NCI-H187 treated with DMSO at 0.1 percent for 48 hours (cell line): ENCODE measurements around the gene DDAH1.

Experiments
- DNase-seq: peaks from one replicate; lab custom pipeline; 2025; lab: John Stamatoyannopoulos, UW

The DDAH1 gene

DNA sequence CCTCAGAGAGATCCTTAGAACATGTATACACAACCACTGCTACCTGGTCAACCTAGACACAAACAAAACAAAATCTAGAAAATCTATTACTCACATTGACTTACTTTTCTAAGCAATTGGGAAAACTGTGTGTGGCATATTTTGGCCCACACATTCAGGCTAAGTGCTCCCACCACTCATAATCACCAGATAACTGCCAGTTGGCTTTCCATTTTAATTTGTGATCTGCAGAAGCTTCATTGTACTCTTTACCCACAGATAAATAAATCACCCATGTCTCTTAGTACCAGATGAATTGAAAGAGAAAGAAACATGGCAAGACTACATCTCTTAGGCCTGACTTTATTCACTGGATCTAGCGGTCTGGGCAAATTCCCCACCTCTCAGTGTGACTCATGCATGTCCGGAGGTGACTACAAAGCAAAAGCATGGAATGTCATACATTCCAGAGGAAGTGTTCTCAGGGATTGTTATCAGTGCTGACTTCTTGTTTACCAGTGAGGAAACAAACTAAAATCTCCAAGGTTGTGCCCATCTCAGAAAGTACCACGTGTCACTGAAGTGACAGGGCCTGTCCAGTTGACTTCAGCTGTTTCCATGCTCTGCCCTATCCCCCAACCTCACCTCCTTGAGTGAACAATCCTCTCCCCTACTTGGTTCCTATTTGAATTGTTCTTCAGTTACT is 136.1 kb downstream of the DDAH1 start:
- no peak for DNase-seq

DNA sequence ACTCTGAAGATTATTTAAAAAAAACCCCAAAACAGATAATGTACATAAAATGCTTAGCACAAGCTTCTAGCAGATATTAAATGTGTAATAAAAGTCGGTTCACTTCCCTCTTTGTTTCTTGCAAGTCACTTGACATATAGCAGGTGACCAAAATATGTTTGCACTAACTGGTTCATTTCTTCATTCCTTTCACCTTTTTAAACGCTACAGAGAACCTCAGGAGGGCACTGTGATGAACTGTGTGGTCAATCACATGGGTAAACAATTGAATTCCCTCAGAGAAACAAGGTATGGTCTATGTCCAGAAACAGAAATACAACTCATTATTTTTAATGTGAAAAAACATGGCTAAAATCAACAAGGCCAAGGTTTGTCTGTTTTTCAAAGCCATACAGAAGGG is 137.2 kb downstream of the DDAH1 start:
- no peak for DNase-seq

DNA sequence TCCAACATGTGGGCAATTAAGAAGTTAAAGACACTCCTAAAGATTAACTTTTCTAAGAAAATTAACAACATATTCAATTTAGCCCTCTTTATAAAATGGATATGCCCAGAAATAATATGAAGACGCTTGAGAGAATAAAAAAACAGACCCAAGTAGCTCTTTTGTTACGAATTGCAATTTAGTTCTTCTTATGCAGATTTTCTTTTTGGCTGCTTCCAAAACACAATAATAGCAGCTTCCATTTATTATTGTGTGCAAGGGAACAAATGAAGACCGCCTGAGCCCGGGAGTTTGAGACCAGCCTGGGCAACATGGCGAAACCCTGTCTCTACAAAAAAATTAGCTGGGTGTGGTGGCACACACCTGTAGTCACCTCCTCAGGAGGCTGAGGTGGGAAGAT is 138.1 kb downstream of the DDAH1 start:
- no peak for DNase-seq

DNA sequence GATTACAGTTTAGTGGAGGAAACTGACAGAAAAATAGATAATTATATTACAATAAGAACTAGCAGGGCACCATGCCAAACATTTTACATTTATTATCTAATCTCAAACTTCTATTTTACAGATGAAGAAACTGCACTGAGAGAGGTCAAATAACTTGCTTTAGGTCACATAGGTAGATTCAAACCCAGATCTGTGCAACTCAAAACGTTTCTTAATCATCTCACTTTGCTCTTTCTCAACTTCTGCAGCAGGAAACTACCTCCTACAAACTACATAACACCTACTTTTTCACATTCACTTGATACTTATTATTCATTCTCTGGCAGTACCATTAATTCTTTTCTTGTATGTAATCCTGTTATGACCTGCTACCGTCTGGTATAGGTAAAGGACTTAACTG is 138.6 kb downstream of the DDAH1 start:
- DNase-seq, result no peak

DNA sequence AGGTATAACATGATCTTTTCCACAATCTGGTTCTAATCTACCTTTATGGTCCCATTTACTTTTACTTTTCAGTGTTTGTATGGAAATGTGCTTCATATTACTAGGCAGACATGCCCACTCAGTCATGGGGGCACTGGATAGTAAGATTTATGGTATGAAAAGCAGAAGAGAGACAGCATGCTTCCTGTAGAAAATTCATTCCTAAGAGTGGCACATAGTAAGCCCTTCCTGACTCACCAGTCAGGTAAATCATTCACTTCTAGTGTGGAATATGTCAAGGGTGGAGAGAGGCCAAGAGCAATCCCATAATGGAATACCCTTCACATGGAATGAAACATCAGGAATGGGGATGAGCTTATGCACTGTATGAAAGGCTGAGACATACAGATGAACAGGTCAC is 139.0 kb downstream of the DDAH1 start:
- DNase-seq, result no peak

DNA sequence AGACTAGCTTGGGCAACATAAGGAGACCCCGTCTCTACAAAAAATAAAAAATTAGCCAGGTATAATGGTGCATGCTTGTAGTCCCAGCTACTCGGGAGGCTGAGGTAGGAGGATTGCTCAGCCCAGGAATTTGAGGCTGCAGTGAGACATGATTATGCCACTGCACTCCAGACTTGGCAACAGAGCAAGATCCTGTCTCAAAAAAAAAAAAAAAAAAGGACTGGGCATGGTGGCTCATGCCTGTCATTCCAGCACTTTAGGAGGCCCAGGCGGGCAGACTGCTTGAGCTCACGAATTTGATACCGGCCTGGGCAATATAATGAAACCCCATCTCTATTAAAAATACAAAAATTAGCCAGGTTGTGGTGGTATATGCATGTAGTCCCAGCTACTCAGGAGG is 141.2 kb downstream of the DDAH1 start:
- no peak for DNase-seq

DNA sequence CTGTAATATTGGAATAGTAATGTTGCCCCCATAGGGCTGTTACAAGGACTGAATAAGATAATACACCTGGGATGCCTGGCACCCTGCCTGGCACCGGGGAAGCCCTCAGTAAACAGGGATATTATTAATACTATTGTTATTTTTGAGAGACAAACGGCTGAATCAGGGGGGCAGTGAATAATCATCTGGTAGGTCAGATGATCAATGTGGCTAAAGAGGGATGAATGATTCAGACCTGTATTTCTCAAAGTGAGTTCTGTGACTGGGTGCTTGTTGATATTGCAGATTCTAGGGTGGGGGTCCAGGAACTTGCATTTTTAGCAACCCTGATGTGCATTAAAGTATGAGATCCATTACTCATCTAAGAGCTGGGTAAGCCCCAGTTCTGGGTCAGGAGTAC is 142.3 kb downstream of the DDAH1 start:
- DNase-seq, result no peak

DNA sequence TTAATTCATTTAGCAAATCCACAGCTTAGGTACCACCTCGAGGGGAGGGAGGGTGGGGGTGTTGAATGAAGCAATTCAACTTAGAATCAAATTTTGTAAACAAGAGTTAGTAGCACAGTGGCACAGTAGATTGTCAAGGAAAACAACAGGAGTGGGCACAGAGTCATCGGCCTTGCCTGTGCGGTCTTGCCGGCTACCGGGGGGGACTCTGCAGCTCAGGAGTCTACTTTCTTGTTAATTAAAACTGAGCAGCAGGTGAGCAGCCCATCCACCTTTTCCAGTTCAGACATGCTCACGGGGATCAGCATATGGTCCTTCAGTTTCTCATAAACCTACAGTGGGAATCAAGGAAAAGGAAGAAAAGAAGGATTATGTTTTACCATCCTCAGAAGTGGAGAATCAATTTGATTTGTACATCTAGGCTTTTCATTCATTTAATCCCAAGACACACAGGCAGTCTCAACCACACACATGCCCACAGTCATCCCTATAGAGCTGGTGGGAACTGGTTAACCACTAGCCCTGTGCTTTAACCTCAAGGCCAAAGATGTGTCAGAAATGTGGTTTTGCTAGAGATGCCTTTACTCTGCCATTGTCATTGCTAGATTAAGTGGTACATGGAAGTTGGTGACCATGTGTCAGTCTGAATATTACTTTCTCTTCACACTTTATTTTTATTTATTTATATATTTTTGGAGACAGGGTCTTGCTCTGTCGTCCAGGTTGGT is 143.6 kb downstream of the DDAH1 start:
- DNase-seq, result no peak

DNA sequence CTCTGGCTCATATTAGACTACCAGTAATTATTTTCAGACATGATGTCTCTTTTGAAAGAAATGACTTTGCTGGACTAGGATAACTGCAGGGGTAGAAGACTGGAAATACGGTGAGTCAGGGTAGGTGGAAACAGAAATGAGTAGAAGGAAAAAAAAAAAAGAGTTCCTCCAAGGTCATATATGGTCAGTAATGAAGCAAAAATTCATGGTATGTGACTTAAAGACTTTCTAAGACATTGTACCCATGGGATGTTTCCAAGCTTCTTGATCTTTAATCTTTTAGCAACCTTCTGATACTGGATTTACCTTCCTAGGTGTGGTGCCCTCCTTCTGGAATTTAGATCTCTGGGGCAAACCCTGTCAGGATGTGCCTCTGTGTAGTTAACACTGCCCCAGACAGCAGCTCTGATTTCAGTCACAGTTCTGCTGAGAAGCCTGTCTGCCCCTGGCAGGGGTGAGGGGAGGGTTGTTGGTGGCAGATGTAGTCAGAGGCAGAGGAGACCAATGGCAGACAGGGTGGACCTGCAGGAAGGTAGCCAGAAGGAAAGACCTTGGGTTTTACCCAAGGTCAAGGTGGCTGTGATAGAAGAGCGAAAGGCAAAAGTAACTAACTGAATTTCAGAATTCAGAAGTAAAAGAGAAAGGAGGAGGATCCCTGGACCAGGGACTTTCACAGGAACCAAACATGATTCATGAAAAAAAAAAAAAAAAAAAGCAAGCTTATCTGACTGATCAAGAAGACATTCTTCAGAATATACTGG is 144.4 kb downstream of the DDAH1 start:
- DNase-seq, result no peak

DNA sequence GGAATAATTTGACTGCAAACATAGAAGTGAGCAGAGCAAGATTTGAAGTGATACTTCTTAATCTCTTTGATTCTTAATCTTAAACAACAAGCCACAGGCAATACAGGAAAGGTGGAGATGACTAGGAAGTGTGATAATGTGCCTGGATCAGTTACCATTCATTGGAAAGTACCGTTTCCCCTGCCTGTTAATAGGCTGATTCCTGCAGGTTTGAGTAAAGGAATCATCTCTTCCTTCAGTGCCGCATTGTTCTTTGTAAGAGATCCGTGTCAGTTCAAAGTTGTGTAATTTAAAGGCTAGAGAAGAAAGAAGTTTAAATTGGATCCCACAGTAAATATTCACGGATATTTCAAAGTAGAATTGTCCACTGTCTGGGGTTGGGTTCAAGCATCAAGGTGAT is 145.0 kb downstream of the DDAH1 start:
- no peak for DNase-seq

DNA sequence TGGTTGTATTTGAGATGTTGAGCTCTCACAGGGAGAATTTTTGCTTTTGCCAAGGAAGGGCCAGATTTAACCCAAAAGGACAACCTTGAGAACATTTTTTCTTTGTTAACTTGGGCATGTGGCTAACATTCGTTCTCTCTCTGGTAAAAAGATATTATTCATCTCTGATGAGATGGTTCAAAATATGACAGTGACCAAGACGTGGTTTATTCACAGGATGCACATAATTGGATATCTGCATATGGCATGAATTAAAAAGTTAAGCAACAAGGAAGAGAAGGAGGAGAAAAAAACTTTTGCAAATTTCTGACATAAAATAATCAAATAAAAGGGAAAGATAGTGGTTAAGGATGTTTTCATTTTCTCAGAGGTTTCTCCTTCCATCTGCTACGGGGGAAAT is 145.5 kb downstream of the DDAH1 start:
- DNase-seq, result no peak

DNA sequence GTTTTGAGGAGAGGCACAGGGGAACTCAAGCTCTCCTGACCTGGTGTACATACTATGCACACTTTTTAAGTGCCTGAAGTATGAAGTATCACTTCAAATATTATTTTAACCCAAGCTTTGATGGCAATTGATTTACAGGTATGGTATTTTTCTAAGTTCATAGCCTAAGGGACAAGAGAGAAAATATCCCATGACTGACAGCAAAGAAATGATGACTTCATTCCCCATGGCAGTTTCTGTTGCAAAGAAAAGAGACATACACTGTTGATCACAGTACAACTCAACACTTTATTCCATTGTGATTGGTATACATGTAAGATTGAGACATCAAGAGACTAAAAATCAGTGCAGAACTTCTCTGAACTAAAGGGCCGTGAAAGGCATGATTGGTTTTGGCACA is 146.7 kb downstream of the DDAH1 start:
- DNase-seq, result no peak

DNA sequence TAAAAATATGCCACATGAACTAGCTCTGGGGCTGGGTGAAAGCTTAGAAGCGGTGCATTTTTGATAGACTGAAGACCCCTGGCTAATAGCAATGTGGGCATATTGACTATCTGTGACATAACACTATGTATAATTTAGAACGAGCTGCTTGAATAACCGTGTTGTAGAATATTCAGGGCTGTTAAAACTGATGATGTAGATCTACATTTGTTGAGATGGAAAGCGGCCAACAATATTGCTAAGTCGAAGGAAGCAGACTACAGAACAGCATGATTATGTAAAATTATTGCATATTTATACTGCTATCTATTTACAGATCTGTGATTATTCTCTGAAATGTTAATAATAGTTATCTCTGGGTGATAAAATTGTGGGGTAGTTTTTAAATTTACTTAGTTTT is 147.4 kb downstream of the DDAH1 start:
- DNase-seq, result no peak

DNA sequence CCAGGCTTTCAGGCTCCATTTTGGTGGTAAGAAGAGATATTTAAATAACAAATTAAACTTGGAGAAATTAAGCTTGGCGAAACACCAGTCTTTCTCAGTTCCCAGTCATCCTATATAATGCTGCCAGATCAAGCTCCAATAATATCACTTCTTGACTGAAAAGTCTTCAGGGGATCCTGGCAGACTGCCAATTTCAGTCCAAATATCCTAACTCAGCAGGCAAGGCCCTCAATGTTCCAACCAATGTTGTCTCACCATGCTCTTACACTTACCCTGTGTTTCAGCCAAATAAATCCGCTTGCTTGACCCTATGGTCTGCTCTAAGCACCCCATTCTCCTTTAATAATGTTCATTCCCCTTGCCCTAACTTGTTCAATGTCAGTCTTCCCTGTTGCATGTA is 148.6 kb downstream of the DDAH1 start:
- DNase-seq, result no peak

DNA sequence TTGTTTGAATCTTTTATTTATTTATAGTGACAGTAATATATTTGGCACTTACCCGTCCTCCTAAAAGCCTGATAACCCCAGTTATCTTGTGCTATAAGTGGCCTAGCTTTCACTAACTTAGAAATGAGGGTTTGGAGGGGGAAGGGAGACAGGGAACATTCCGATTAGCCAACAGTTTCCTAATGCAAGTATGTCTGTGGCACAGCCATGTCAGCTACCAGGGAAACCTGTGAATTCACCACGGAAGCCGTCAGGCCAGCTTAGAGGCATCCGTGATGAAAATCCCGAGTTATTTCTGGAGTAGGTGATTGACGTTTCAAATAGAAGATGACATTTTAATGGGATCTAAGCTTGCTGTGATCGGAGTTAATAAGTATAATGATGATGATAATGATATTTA is 149.2 kb downstream of the DDAH1 start:
- DNase-seq, result no peak

DNA sequence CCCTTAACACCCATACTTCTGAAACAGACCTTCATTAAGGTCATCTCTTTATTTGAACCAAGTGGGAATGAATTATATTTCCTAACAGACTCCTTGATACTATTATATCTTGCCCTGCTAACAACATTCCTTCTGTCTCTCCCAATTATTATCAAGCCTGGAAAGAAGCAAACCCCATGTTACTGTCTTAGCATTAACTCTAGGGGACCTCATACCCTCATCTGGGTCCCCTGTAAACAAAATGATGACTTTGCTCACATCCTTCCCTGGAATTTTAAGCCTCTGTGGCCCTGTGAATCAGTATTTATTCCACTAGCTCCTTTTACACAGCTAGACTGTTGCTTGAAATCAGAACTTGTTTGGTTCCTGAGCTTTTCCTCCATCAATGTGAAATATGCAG is 150.2 kb downstream of the DDAH1 start:
- no peak for DNase-seq

DNA sequence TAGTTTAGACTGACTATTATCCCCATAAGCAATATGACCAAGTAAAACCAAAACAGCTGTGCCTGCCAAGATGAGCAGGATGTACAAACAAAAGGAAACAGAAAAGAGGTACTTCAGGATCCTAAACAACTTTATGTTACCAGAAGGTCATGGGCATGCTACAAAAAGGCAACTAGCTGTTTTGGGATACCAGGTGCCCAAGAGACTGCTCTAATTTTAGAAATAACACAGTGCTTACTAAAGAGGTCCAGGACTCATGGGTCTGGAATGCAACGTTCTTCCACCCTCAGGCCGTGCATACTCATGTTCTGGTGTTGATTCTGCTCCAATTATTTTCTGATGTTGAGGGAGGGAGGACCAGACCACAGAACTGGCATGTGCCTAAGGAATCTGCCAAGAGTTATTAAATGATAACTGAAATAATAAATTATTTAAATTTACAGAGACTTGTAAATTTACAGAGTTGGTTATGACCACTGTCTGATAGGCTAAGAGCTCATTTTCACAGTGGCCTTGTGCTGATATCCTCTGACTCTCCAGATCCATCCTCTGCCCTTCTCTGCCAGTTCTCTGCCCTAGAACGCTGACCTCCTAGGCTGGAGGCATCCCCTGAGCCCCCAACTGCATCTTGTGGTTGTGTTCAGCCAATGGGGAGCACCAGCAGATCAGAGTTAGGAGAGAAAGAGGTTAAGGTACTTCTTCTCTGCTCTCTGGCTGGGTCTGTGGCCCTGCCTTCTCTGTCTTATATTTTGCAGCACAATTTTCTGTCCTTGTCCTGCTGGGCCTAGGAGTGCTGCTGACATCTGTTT is 150.9 kb downstream of the DDAH1 start:
- DNase-seq, result no peak

DNA sequence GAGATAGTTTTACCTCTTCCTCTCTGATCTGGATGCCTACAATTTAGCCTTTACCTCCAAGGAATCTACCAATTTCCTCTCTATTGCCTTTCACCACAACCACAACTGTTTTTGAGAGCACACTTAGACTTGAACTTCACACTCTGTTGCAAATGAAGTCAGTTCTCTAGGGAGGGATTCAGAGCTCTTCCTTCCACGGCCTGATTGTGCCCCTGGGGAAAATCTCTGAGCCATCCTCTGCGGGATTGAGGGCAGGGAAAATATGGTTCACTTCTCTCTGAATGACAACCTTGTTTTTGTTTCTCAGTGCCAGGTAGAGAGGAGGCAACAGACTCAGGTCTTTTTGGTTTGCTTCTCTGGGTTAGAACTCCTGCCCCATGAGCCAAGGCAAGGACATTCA is 153.1 kb downstream of the DDAH1 start:
- peak; percentile 24 for DNase-seq

DNA sequence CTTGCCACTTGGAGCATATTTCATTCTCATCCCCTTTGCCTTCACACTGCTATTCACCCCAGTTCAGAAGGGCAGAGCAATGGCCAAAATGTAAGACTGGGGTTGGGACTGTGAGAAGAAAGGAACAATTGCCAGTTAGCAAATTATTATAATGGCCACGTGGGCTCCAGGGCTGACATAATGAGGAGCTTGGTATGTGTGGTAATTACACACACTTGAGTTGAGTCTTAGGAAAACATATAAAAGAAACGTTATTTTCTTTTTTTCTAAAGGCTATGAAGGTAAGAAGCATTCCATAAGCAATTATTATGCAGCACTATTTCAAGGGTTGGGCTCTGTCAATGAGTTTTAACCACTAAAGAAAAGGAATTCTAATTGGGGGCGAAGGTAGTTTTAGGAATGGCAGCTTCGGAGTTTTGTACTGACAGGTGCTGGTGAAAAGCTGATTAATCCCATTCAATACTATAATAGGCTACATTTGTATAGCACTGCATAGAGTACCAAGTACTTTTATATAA is 156.1 kb downstream of the DDAH1 start:
- DNase-seq, result no peak

DNA sequence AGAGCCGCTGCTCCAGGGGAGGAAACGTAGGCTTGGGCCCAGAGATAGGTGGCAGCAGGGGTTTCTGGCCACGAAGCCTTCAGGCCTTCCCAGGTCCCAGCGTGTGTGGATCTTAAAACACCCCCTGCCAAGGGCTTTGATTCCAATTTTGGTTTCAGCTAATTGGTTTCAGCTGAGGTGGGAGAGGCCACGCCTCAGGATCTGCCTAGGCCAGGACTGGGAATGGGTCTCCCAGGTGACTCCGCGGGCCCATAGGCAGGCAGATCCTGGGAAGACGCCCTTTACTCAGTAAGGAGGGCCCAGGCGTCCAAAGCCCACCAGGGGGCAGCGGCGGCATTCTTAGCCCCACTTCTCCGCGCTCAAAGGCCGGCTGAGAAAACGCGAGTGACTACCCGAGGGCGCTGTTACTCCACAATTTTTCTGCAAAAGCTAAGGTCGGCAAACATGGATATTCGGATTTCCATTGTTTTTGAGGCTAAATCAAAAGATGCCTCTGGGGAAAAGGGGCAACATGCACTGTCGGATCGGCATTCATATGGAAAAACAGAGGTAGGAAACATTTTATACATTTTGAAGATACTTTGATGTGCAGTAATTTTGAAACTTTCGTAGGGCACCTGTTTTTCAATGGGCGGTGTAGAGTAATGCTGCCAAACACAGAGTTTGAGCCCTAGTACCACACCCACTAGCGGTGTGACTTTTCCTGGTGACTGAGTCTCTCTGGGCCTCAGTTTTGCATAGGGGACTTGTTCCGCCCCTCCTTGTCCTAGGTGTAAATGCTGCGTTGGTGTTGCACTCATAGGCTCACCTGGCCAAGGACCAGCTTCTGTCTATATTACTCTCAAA is 156.7 kb downstream of the DDAH1 start:
- DNase-seq, result no peak

DNA sequence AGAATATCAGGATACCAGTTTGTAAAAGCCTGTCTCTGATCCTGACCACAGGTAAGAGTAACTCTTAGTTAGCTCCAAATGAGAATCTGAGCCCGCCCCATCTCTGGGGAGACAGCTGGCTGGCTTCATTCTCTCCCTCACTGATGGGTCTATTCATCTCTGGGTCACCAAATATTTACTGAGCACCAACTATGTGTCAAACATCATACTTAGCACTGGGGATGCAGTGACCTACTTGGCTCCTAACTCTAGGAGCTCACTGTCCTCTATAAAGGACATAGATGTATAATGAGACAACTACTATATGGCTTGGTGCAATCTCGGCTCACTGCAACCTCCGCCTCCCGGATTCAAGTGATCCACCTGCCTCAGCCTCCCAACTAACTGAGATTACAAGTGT is 158.7 kb downstream of the DDAH1 start:
- no peak for DNase-seq
